HEK293 (cell line): Measurements from ENCODE around the gene AP3B1.

Experiments
- YY1 ChIP-seq: fragments of 450-650 bp; formaldehyde crosslinking; IDR thresholded peaks from 2 replicates; pipeline ENCODE4 v1.5.1; 2018; ENCODE audit warnings: missing biosample characterization, missing genetic modification characterization
- ZEB2 ChIP-seq: fragments of 450-650 bp; formaldehyde crosslinking; IDR thresholded peaks from 2 replicates; pipeline ENCODE4 v1.5.1; 2016; ENCODE audit warnings: missing biosample characterization, missing genetic modification characterization
- ZNF121 ChIP-seq: fragments of 450-650 bp; formaldehyde crosslinking; IDR thresholded peaks from 2 replicates; pipeline ENCODE4 v1.5.1; 2016; ENCODE audit warnings: missing biosample characterization, missing genetic modification characterization
- ZNF24 ChIP-seq: fragments of 450-650 bp; formaldehyde crosslinking; IDR thresholded peaks from 2 replicates; pipeline ENCODE4 v1.5.1; 2016; ENCODE audit warnings: missing biosample characterization, missing genetic modification characterization
- ZNF350 ChIP-seq: fragments of 450-650 bp; formaldehyde crosslinking; IDR thresholded peaks from 2 replicates; pipeline ENCODE4 v1.5.0; 2017; ENCODE audit warnings: missing biosample characterization, mild to moderate bottlenecking, missing genetic modification characterization
- ZNF416 ChIP-seq: fragments of 450-650 bp; formaldehyde crosslinking; IDR thresholded peaks from 2 replicates; pipeline ENCODE4 v1.5.1; 2016; ENCODE audit warnings: missing biosample characterization, missing genetic modification characterization
- ZNF560 ChIP-seq: fragments of 450-650 bp; formaldehyde crosslinking; IDR thresholded peaks from 2 replicates; pipeline ENCODE4 v1.5.1; 2017; ENCODE audit warnings: missing biosample characterization, missing genetic modification characterization, borderline replicate concordance
- ZNF626 ChIP-seq: fragments of 450-650 bp; sonication (Bioruptor Pico); formaldehyde crosslinking; IDR thresholded peaks from 2 replicates; pipeline ENCODE4 v1.5.1; 2018; ENCODE audit warnings: missing biosample characterization, missing genetic modification characterization, inconsistent platforms
- TF ChIP-seq, protein P1 (sequence below): fragments of 450-650 bp; formaldehyde crosslinking; IDR thresholded peaks from 2 replicates; pipeline ENCODE4 v1.5.1; 2016; ENCODE audit warnings: missing biosample characterization, missing genetic modification characterization
- TF ChIP-seq, protein P2 (sequence below): fragments of 450-650 bp; formaldehyde crosslinking; IDR thresholded peaks from 2 replicates; pipeline ENCODE4 v1.5.1; 2016; ENCODE audit warnings: missing biosample characterization, missing genetic modification characterization
- TF ChIP-seq, protein P3 (sequence below): fragments of 450-650 bp; formaldehyde crosslinking; IDR thresholded peaks from 2 replicates; pipeline ENCODE4 v1.5.1; 2016; ENCODE audit warnings: missing biosample characterization, missing genetic modification characterization
- TF ChIP-seq, protein P4 (sequence below): fragments of 450-650 bp; formaldehyde crosslinking; IDR thresholded peaks from 2 replicates; pipeline ENCODE4 v1.5.1; 2016; ENCODE audit warnings: missing biosample characterization, missing genetic modification characterization, low read depth
- TF ChIP-seq, protein P5 (sequence below): fragments of 450-650 bp; formaldehyde crosslinking; IDR thresholded peaks from 2 replicates; pipeline ENCODE4 v1.5.1; 2016; ENCODE audit warnings: missing biosample characterization, missing genetic modification characterization

DNA sequence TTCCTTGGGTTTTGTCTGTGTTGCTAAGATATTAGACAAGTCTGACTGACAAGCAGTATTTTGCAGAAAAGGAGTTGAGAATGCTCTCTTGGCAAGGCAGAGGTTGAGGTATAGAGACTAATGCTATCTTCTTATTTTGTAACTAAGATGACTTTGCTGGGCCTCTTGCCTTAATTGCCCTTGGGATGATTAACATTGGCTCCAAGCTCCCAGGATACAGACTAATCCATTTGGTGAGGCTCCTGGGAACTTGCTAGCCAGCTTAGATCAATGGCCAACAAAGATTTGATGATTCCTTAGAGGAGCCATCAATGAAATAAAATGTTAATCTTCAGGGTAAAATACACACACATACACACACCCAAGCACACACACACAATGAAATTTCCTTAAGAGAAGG is 28.7 kb upstream of the AP3B1 start:
- TF ChIP-seq, protein P1, sequence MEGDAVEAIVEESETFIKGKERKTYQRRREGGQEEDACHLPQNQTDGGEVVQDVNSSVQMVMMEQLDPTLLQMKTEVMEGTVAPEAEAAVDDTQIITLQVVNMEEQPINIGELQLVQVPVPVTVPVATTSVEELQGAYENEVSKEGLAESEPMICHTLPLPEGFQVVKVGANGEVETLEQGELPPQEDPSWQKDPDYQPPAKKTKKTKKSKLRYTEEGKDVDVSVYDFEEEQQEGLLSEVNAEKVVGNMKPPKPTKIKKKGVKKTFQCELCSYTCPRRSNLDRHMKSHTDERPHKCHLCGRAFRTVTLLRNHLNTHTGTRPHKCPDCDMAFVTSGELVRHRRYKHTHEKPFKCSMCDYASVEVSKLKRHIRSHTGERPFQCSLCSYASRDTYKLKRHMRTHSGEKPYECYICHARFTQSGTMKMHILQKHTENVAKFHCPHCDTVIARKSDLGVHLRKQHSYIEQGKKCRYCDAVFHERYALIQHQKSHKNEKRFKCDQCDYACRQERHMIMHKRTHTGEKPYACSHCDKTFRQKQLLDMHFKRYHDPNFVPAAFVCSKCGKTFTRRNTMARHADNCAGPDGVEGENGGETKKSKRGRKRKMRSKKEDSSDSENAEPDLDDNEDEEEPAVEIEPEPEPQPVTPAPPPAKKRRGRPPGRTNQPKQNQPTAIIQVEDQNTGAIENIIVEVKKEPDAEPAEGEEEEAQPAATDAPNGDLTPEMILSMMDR (tag by site-specific recombination), result no peak
- TF ChIP-seq ZNF121 (tag by site-specific recombination) (no peak), ZNF560 (tag by site-specific recombination) (no peak), ZNF416 (tag by site-specific recombination) (no peak), YY1 (tag by site-specific recombination) (no peak), ZEB2 (tag by site-specific recombination) (no peak), ZNF24 (tag by site-specific recombination) (no peak), ZNF350 (tag by site-specific recombination) (no peak), ZNF626 (no peak)
- TF ChIP-seq, protein P2, sequence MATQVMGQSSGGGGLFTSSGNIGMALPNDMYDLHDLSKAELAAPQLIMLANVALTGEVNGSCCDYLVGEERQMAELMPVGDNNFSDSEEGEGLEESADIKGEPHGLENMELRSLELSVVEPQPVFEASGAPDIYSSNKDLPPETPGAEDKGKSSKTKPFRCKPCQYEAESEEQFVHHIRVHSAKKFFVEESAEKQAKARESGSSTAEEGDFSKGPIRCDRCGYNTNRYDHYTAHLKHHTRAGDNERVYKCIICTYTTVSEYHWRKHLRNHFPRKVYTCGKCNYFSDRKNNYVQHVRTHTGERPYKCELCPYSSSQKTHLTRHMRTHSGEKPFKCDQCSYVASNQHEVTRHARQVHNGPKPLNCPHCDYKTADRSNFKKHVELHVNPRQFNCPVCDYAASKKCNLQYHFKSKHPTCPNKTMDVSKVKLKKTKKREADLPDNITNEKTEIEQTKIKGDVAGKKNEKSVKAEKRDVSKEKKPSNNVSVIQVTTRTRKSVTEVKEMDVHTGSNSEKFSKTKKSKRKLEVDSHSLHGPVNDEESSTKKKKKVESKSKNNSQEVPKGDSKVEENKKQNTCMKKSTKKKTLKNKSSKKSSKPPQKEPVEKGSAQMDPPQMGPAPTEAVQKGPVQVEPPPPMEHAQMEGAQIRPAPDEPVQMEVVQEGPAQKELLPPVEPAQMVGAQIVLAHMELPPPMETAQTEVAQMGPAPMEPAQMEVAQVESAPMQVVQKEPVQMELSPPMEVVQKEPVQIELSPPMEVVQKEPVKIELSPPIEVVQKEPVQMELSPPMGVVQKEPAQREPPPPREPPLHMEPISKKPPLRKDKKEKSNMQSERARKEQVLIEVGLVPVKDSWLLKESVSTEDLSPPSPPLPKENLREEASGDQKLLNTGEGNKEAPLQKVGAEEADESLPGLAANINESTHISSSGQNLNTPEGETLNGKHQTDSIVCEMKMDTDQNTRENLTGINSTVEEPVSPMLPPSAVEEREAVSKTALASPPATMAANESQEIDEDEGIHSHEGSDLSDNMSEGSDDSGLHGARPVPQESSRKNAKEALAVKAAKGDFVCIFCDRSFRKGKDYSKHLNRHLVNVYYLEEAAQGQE, result no peak
- TF ChIP-seq, protein P3, sequence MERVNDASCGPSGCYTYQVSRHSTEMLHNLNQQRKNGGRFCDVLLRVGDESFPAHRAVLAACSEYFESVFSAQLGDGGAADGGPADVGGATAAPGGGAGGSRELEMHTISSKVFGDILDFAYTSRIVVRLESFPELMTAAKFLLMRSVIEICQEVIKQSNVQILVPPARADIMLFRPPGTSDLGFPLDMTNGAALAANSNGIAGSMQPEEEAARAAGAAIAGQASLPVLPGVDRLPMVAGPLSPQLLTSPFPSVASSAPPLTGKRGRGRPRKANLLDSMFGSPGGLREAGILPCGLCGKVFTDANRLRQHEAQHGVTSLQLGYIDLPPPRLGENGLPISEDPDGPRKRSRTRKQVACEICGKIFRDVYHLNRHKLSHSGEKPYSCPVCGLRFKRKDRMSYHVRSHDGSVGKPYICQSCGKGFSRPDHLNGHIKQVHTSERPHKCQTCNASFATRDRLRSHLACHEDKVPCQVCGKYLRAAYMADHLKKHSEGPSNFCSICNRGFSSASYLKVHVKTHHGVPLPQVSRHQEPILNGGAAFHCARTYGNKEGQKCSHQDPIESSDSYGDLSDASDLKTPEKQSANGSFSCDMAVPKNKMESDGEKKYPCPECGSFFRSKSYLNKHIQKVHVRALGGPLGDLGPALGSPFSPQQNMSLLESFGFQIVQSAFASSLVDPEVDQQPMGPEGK (tag by site-specific recombination), result no peak
- TF ChIP-seq, protein P4, sequence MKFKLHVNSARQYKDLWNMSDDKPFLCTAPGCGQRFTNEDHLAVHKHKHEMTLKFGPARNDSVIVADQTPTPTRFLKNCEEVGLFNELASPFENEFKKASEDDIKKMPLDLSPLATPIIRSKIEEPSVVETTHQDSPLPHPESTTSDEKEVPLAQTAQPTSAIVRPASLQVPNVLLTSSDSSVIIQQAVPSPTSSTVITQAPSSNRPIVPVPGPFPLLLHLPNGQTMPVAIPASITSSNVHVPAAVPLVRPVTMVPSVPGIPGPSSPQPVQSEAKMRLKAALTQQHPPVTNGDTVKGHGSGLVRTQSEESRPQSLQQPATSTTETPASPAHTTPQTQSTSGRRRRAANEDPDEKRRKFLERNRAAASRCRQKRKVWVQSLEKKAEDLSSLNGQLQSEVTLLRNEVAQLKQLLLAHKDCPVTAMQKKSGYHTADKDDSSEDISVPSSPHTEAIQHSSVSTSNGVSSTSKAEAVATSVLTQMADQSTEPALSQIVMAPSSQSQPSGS (tag by site-specific recombination), result no peak
- TF ChIP-seq, protein P5, sequence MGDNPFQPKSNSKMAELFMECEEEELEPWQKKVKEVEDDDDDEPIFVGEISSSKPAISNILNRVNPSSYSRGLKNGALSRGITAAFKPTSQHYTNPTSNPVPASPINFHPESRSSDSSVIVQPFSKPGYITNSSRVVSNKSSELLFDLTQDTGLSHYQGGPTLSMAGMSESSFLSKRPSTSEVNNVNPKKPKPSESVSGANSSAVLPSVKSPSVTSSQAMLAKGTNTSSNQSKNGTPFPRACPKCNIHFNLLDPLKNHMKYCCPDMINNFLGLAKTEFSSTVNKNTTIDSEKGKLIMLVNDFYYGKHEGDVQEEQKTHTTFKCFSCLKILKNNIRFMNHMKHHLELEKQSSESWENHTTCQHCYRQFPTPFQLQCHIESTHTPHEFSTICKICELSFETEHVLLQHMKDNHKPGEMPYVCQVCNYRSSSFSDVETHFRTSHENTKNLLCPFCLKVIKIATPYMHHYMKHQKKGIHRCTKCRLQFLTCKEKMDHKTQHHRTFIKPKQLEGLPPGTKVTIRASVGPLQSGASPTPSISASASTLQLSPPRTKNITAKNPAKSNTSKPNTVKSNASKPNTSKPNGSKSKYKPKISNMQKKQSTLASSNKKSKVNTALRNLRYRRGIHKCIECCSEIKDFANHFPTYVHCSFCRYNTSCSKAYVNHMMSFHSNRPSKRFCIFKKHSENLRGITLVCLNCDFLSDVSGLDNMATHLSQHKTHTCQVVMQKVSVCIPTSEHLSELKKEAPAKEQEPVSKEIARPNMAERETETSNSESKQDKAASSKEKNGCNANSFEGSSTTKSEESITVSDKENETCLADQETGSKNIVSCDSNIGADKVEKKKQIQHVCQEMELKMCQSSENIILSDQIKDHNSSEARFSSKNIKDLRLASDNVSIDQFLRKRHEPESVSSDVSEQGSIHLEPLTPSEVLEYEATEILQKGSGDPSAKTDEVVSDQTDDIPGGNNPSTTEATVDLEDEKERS (tag by site-specific recombination), result no peak
